ENCODE results near the gene NVL.
"Not testable (repeated sequence)": the region's sequence is repeated elsewhere in the genome, so short reads cannot be mapped to it uniquely, and the experiment has no call there.

Gene NVL

DNA sequence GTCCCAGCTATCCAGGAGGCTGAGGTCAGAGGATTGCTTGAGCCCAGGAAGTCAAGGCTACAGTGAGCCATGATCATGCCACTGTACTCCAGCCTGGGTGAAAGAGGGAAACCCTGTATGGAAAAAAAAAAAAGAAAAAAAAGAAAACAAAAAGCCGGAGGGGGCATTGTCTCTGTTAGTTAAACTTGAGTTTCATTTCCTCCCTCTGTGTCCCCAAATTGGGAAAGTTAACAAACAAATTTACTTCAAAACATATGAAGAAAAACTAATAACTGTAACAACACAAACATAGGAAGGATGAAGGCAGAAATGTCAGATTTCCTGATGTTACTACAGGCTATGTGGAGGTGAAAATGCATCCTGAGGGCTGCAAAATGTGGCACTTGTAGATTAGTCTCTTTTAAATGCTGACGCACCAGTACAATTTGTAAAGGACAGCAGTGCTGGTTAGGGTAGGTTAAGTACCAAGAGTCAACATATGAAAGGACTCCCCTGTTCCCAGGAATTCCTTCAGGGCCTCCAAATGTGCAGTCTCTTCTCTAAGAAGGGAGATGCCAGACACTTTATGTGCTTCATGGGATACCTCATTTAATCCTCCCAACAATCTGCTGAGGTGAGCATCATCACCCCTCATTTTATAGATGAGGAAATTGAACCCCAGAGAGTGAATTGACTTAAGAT lies 94.0 kb downstream of the NVL start:
- no peak for DNase-seq (ENCODE audit: low read depth in 2 of 2)

- DNase-seq (ENCODE audit: low read depth in 2 of 2), result no peak
Observed at GRCh38 chr1:224234017-224234416, 96.0 kb downstream of the NVL start.

DNA sequence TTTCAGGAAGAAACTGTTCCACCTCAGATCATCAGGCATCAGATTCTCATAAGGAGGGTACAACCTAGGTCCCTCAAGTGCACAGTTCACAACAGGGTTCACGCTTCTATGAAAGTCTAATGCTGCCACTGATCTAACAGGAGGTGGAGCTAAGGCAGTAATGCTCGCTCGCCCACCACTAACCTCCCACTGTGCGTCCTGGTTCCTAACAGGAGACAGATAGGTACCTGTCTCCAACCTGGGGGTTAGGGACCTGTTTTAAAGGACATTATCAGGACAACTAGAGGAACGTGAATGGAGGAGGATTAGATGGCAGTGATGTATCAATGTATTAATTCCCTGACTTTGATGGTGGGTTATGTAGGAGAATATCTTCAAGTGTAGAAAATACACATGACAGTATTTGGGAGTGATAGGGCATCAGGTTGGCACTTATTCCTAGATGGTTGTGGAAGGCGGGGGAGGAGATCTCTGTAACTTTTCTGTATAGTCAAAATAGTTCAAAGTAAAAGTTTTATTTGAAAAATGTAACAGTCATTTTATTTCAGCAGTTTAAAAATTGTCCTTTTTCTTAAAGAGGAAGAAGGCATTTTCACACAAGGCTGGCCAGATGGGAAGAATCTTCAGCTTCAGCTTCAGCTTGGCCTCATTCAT lies 103.0 kb downstream of the NVL start:
- DNase-seq (ENCODE audit: low read depth in 2 of 2), result no peak

GRCh38 chr1:224223819-224224714 lies 105.9 kb downstream of the NVL start:
- DNase-seq (ENCODE audit: low read depth in 2 of 2), result no peak

DNA sequence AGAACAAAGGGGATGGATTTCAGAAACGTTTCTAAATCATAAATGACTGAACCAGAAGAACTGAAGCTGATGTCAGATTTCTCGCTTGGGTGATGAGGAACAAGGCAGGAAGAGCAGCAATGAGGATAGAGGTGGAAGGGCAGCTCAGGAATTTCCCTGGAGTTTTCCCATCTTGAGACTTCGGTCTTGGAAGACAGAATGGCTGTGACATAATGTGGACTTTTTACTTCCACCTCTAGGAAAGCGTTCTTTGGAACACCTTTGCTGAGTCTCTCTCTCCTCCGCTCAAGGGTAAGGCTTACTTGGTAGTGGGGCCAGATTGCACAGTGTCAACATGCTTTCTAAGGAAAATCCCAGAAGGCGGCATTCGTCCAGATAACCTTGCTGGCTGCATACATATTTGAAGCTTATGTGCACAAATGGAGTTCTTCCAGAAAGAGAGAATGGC lies 110.3 kb downstream of the NVL start:
- no peak for DNase-seq (ENCODE audit: low read depth in 2 of 2)

DNA sequence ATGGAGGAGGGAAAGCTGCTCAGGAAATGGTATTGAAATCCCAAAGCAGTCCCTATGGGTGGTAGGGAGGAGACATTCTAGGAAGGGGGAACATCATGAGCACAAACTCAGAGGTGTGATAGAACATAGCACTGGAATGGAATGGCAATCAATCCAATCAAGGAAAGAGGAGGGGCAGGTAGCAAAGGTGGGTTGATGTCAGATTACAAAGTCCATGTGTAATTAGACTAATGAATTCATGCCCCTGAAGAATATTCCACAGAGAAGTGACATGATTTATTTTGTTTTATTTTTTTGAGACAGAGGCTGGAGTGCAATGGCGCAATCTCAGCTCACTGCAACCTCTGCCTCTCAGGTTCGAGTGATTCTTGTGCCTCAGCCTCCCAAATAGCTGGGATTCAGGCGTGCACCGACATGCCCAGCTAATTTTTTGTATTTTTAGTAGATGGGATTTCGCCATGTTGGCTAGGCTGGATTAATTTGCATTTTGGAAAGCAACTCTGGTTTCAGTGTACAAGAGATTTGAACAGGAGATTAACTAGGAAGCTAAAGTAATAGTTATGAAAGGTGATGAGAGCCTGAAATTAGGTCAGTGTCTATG lies 110.9 kb downstream of the NVL start:
- DNase-seq (ENCODE audit: low read depth in 2 of 2), result no peak

DNA sequence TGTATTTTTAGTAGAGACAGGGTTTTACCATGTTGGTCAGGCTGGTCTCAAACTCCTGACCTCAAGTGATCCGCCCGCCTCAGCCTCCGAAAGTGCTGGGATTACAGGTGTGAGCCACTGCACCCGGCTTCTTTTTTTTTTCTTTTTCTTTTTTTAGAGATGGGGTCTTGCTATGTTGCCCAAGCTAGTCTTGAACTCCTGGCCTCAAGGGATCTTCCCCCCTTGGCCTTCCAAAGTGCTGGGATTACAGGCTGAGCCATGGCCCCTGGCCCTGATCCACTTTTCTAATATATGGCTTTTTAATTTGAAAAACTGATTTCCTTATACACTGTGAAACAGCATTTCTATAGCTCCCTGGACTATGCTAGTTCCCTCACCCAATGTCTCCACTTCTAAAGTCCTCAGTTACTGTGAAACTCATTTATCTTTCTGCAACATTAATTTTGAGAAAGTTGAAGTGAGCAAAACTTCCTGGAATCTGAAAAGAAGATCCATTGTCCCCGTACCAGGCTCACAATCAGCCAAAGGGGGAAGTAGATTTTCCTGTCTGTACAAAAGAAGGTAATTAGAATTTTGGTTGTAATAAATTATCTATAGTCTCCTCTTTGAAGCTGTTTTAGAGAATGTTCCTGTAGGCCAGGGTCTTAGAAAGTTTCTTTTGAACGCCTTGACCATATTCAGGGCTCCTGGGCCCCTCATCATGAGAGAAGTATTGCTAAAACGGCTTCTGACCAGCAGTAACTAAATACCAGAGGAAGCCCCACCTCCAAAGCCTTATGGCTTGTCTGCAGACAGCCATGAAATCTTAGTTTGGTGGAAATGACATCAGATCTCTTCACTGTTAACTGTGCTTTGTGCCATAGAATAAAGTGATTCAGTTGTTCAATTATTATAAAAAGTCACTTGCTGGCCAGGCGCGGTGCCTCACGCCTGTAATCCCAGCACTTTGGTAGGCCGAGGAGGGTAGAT lies 112.0 kb downstream of the NVL start:
- no peak for DNase-seq (ENCODE audit: low read depth in 2 of 2)

GRCh38 chr1:224216382-224216781 lies 113.6 kb downstream of the NVL start:
- no peak for DNase-seq (ENCODE audit: low read depth in 2 of 2)

GRCh38 chr1:224213438-224214119 lies 116.4 kb downstream of the NVL start:
- no peak for DNase-seq (ENCODE audit: low read depth in 2 of 2)

GRCh38 chr1:224212618-224213061 lies 117.3 kb downstream of the NVL start:
- no peak for DNase-seq (ENCODE audit: low read depth in 2 of 2)

DNA sequence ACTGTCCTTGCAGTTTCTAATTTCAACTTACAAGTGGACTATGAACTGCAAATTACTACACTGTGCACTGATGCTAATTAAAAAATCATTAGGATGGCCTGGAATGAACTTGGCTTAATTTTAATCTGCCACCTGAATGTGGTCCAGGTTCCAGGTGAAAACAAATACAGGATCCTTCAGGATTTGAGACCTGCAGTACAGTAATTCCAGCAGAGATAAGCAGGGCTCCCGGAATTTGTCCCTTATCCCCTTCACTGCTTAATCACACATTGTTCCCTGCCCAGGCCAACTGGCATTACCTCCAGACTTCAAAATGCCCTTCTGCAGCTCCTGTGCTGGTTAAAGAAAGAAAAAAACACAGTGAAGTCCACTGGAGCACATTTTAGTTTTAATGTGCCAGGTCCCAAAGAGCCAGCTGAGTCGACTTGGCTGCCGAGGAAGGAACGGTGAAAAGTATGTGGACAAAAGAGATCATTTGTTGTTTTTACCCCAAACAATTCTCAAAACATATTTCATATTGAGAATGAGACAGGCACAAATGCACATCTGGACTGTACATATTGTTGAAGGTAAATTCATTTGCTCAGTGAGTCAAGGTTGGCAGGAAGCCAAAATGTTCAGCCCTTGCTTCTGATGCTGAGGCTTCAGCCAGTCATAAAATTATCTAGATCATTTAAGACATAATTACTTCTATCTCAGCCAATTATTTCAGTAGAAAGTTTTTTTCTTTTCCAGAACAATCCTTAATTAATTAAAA lies 118.6 kb downstream of the NVL start:
- DNase-seq (ENCODE audit: low read depth in 2 of 2), result no peak

GRCh38 chr1:224205931-224206538 lies 123.9 kb downstream of the NVL start:
- not testable (repeated sequence) for DNase-seq (ENCODE audit: low read depth in 2 of 2)

DNA sequence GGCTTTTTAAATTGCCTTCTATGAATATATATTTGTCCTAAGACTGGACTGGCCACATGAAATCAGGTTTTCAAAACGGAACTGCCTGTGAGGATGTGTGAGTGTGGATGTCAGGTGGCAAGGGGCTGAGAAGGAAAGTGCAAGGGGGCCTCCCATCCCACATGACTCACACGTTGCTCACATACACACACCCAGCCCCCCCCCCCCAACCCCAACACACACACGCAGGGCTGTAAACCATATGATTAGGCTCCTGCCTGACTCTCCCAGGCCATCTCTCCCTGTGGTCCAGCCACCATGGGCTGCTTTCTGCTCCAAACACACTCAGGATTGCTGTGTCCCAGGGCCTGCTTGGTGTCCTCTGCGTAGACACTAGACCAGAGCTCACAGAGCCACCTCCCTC lies 124.5 kb downstream of the NVL start:
- peak in 1 of 2 donors; percentile 24 for DNase-seq (ENCODE audit: low read depth in 2 of 2)

GRCh38 chr1:224203243-224204016 lies 126.5 kb downstream of the NVL start:
- DNase-seq (ENCODE audit: low read depth in 2 of 2), result no peak

GRCh38 chr1:224201853-224202252 lies 128.1 kb downstream of the NVL start:
- no peak for DNase-seq (ENCODE audit: low read depth in 2 of 2)

- DNase-seq (ENCODE audit: low read depth in 2 of 2), result no peak
Observed at GRCh38 chr1:224201383-224201782, 128.6 kb downstream of the NVL start.

DNA sequence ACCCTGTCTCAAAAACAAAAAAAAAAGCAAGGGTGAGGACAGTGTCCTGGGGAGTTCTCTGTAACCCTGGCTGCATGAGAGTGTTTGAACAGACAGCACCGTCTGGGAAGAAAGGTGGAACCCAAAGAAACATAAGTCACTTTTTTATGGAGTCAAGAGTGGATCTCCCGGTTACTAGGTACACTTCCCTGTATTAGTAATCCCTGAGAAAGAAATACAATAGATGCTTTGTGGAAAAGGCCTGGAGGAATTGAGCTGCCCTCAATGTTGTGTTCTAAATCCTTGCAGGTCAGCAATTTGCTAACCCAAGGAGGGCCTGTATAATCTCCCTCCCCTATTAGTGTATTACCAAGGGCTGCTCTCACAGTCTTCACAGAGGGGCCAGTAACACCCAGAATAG lies 130.3 kb downstream of the NVL start:
- DNase-seq (ENCODE audit: low read depth in 2 of 2), result no peak

GRCh38 chr1:224198572-224198971 lies 131.4 kb downstream of the NVL start:
- no peak for DNase-seq (ENCODE audit: low read depth in 2 of 2)

Data from stimulated activated CD4-positive, alpha-beta T cell treated with anti-CD3 and anti-CD28 coated beads, Interleukin-1b, Interleukin-23, amount 100 ng/mL, for 4 hours (primary cell).